Measurements from ENCODE around the gene PPP2R3B. TPM values are rescaled to one million over a fixed set of nuclear protein-coding genes. Genes with fewer than 3 reads are reported as not detected.
A peak's percentile ranks its signal among the peaks of the same experiment; 100 is the strongest.

The PPP2R3B gene
- total and polyA plus RNA-seq, 2 of the 13 experiments (the other 11 are each of a cell fraction or from before 2014, with no cell fraction given) = 17.0 to 21.4 TPM

- Histone ChIP-seq H3K4me1 (ENCODE audit: insufficient read depth, low read length) (peaks cover 20% of the 10 kb centered on the region; the same call in 1 of the 2 replicates), H3K4me2 (ENCODE audit: low read depth, low read length) (no peak overlapping the region), H2AFZ (ENCODE audit: low read length) (no peak overlapping the region), H4K20me1 (ENCODE audit: insufficient read depth, low read length) (peaks cover 54% of the 10 kb centered on the region), H3K9ac (ENCODE audit: insufficient read depth, low read depth, low read length) (no peak overlapping the region), H3K9me3 (ENCODE audit: low read length) (no peaks in the 10 kb centered on the region), H3K36me3 (replicated peaks in 1 of 2; ENCODE audit: control insufficient read depth in 1 of 2, insufficient read depth in 2 of 2, low read length in 2 of 2) (peaks cover 44 to 71% of the 10 kb centered on the region in 2 experiments), H3K27me3 (ENCODE audit: control insufficient read depth in 1 of 2, insufficient read depth in 2 of 2, low read length in 2 of 2) (no peaks in the 10 kb centered on the region), H3K4me3 (replicated peaks in 1 of 3; ENCODE audit: insufficient read depth in 1 of 3, low read depth in 2 of 3, low read length in 3 of 3) (no peak overlapping the region), H3K79me2 (ENCODE audit: insufficient read depth, low read length) (peaks cover 25% of the 10 kb centered on the region), H3K27ac (ENCODE audit: extremely low read length, insufficient read depth, low read length) (no peak overlapping the region)
- intact Hi-C loops (cut with micrococcal nuclease; ENCODE audit: unreplicated experiment) = no loop called here
- 98% methylated on average over 7 of the region's 7 CpGs for WGBS (ENCODE audit: low lambda C conversion rate)
- in situ Hi-C loops (cut with HindIII; ENCODE audit: extremely low pct_ligation_motif_present, low pct_unique_long_range_greater_than_20kb) = no loop called here
- ATAC-seq = no peak
- 0 out of 2 replicates have a peak, but pooled peaks have one; percentile 22 for TF ChIP-seq RBFOX2 (IDR thresholded peaks at IDR 0.05; ENCODE audit: low read depth, low read length)
- no peak for TF ChIP-seq NCOA5 (CRISPR knock-in tag; IDR thresholded peaks at IDR 0.05)
- TF ChIP-seq ZBTB8A (CRISPR knock-in tag; IDR thresholded peaks at IDR 0.05; ENCODE audit: borderline replicate concordance, low read depth) = no peak
- TF ChIP-seq ZNF576 (CRISPR knock-in tag; IDR thresholded peaks at IDR 0.05) = no peak
- TF ChIP-seq POLR2G (IDR thresholded peaks at IDR 0.05; ENCODE audit: low read depth, low read length) = no peak
- DNase-seq (ENCODE audit: low spot score) = no peak
- ChIA-PET POLR2A (no interaction called here), CTCF (ENCODE audit: low intra/inter-chr PET ratio, low total read pairs) (no interaction called here)
- no peak for FAIRE-seq
- no TSS peak for BruUV-seq (replicated peaks)
These were observed 99.0 kb downstream of the PPP2R3B start for GRCh38 chrX:287670-288069.

GRCh38 chrX:285076-285677, 101.5 kb downstream of the PPP2R3B start:
- Histone ChIP-seq H3K4me2 (ENCODE audit: low read depth, low read length) (no peak overlapping the region), H3K4me3 (replicated peaks in 1 of 3; ENCODE audit: insufficient read depth in 1 of 3, low read depth in 2 of 3, low read length in 3 of 3) (no peak overlapping the region), H3K27me3 (ENCODE audit: control insufficient read depth in 1 of 2, insufficient read depth in 2 of 2, low read length in 2 of 2) (no peaks in the 10 kb centered on the region), H2AFZ (ENCODE audit: low read length) (no peak overlapping the region), H3K79me2 (ENCODE audit: insufficient read depth, low read length) (peaks cover 35% of the 10 kb centered on the region), H3K27ac (ENCODE audit: extremely low read length, insufficient read depth, low read length) (no peak overlapping the region), H3K36me3 (replicated peaks in 1 of 2; ENCODE audit: control insufficient read depth in 1 of 2, insufficient read depth in 2 of 2, low read length in 2 of 2) (peaks cover 36 to 69% of the 10 kb centered on the region in 2 experiments), H3K9ac (ENCODE audit: insufficient read depth, low read depth, low read length) (no peak overlapping the region), H4K20me1 (ENCODE audit: insufficient read depth, low read length) (peaks cover 62% of the 10 kb centered on the region), H3K9me3 (ENCODE audit: low read length) (no peaks in the 10 kb centered on the region), H3K4me1 (ENCODE audit: insufficient read depth, low read length) (peaks cover 33% of the 10 kb centered on the region)
- DNase-seq (ENCODE audit: low spot score) (no peak), ATAC-seq (no peak), FAIRE-seq (no peak)
- WGBS (ENCODE audit: low lambda C conversion rate) = 92% methylated on average over 12 of the region's 13 CpGs
- in situ Hi-C loops (cut with HindIII; ENCODE audit: extremely low pct_ligation_motif_present, low pct_unique_long_range_greater_than_20kb) (no loop called here), intact Hi-C loops (cut with micrococcal nuclease; ENCODE audit: unreplicated experiment) (no loop called here)
- CTCF ChIA-PET (ENCODE audit: low intra/inter-chr PET ratio, low total read pairs) = no interaction called here
- POLR2A ChIA-PET = no interaction called here
- no TSS peak for BruUV-seq (replicated peaks)
- TF ChIP-seq ZBTB20 (CRISPR knock-in tag; IDR thresholded peaks at IDR 0.05; ENCODE audit: borderline replicate concordance, low read depth) (0 out of 2 replicates have a peak, but pooled peaks have one; percentile 23), POLR2AphosphoS5 (IDR thresholded peaks at IDR 0.05; ENCODE audit: low read depth, low read length) (peak; percentile 46; the same call in 1 of the 2 replicates), ZBTB43 (CRISPR knock-in tag; conservative IDR thresholded peaks at IDR 0.05) (no peak), ZNF703 (CRISPR knock-in tag; IDR thresholded peaks at IDR 0.05; ENCODE audit: borderline replicate concordance) (no peak), RBFOX2 (IDR thresholded peaks at IDR 0.05; ENCODE audit: low read depth, low read length) (0 out of 2 replicates have a peak, but pooled peaks have one; percentile 2), ZNF556 (CRISPR knock-in tag; IDR thresholded peaks at IDR 0.05; ENCODE audit: borderline replicate concordance) (0 out of 2 replicates have a peak, but pooled peaks have one; percentile 61), SSRP1 (CRISPR knock-in tag; IDR thresholded peaks at IDR 0.05) (peak; percentile 75; the same call in 1 of the 2 replicates)

All from HepG2 (cell line).